ENCODE data around the gene CCT6B.

Gene CCT6B

DNA sequence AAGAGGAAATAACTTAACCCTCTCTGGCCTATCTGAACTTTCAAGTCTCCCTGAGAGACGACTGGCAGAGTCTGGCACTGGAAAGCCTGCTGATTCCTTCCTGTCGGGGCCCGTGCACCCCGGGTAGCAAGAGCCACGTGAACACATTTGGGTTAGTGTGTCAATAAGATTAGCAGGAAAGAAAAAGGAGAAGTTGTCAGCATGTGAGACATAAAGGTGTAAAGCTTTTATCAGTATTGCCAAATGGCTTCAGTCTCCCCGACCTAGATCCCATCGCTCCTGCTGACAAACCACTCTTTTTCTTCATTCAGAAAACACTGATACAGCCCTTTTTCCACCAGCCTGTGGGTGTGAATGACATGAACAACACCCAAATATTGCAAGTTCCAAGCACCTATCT, 74.4 kb downstream of the CCT6B start:
- TF ChIP-seq, protein P1, sequence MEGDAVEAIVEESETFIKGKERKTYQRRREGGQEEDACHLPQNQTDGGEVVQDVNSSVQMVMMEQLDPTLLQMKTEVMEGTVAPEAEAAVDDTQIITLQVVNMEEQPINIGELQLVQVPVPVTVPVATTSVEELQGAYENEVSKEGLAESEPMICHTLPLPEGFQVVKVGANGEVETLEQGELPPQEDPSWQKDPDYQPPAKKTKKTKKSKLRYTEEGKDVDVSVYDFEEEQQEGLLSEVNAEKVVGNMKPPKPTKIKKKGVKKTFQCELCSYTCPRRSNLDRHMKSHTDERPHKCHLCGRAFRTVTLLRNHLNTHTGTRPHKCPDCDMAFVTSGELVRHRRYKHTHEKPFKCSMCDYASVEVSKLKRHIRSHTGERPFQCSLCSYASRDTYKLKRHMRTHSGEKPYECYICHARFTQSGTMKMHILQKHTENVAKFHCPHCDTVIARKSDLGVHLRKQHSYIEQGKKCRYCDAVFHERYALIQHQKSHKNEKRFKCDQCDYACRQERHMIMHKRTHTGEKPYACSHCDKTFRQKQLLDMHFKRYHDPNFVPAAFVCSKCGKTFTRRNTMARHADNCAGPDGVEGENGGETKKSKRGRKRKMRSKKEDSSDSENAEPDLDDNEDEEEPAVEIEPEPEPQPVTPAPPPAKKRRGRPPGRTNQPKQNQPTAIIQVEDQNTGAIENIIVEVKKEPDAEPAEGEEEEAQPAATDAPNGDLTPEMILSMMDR (IDR thresholded peaks at IDR 0.05; ENCODE audit: insufficient read depth, low read depth, low read length, missing control alignments), result no peak
- no peak for DNase-seq (ENCODE audit: low read depth)
- H3K4me3 ChIP-seq (ENCODE audit: low read length), result no peak overlapping the region

DNA sequence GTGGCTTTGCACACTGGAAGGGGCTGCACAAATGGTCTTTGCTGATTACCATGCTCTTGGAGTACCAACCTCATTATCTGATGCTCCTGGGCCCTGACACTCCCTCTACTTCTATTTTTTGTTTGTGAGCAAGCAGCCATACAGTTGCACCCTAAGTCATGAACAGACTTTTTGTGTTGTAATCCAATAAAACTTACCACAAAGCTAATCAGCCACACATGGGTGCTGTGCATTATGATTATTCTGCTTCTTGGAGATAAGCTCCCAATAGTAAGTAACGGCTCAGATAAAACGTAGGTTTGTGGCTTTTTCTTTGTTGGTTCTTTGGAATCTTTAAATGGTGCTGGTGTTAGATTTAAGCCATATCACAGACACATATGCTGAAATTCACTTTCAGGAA, 76.2 kb downstream of the CCT6B start:
- DNase-seq (ENCODE audit: low read depth), result no peak
- TF ChIP-seq, protein P1 (IDR thresholded peaks at IDR 0.05; ENCODE audit: insufficient read depth, low read depth, low read length, missing control alignments), result no peak

DNA sequence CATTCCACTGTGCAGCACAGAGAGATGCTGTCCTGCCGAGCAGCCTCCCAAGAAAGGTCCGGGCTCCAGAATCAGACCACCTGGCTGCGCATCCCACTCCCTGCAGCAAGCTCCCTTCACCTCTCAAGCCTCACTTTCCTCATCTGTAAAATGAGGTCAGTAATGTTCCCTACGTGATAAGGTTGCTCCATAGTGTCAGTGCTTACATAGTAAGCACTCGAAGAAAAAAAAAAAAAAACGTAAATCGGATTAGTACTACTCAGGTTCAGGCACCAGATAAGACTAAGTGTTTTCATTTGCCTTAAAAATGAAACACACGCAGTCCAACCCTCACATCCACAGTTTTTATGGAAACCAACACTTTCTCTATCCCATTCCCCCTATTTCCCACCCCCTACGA, 76.7 kb downstream of the CCT6B start:
- DNase-seq (ENCODE audit: low read depth), result no peak
- H3K4me3 ChIP-seq (ENCODE audit: low read length), result no peak overlapping the region
- TF ChIP-seq, protein P1 (IDR thresholded peaks at IDR 0.05; ENCODE audit: insufficient read depth, low read depth, low read length, missing control alignments), result no peak

More for the DNA sequence above, 76.2 kb downstream of the CCT6B start:
- no peak overlapping the region for H3K4me3 ChIP-seq (ENCODE audit: low read length)

DNA sequence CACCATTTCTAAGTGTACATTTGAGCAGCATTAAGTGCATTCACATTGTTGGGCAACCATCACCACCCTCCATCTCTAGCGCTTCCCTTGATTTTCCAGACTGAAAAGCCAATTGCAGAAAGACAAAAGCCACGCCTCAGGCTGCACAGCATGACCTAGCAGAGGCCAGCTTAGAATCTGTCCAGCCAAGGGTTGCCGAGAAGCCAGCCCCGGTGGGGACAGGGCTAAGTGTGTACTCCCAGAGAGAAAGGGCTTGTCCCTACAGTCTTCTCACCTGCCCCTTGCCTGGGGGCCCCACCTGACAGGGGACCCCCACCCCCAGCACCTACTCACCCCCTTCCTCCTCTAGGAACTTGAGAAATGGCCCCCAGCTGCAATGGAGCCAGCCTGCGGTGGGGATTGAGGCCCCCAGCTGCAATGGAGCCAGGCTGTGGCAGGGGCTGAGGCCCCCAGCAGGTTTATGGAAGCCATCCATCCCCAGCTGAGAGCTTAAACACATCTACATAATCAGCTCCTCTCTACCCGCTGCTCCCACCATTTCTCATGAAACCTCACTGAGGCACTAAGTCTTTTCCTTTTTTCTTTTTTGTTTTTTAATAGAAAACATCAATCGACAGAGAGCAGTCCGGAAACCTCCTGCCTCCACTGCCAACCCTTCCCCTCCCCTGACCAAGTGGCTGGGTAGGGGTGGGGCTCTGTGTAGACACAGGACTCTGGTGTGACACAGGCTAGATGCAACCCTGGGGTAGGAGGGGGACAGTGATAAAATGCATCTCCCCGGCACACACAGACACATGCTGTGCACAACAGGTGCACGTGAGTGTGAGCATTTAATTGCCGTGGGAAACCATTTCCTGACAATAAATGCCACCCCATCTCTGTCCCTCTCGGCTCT, 77.9 kb downstream of the CCT6B start:
- DNase-seq (ENCODE audit: low read depth), result no peak
- TF ChIP-seq, protein P1 (IDR thresholded peaks at IDR 0.05; ENCODE audit: insufficient read depth, low read depth, low read length, missing control alignments), result no peak
- H3K4me3 ChIP-seq (ENCODE audit: low read length), result no peak overlapping the region

DNA sequence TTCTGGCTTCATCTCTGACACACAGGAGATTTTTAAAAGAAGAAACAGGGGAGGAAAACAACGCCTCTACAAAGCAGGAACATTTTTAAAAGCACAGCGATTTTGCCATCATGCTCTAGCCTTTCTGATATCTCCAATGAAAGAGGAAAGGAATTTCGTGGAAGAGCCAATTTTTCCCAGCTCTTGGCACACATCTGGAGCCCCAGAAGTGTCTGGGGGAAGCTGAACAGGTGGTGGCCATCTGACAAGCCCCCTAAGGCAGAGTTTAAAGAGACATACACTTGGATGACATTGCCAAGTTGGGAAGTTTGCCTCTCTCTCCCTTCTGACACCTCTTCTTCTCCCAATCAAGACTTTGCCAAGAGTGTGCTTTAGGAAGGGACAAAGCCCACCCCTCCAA, 82.1 kb downstream of the CCT6B start:
- no peak overlapping the region for H3K4me3 ChIP-seq (ENCODE audit: low read length)
- TF ChIP-seq, protein P1 (IDR thresholded peaks at IDR 0.05; ENCODE audit: insufficient read depth, low read depth, low read length, missing control alignments), result no peak
- DNase-seq (ENCODE audit: low read depth), result no peak

Measured in epithelial cell of esophagus (primary cell).